A549 (cell line): ENCODE data around the gene DHX38. TPM values are rescaled to one million over a fixed set of nuclear protein-coding genes. Genes with fewer than 3 reads are reported as not detected.

ENCODE experiments used
- ATAC-seq, 2 experiments: fragments of 200-7000 bp in 1 of 2; fragments of >200 bp in 1 of 2; cut with Nextera tagmentation in 1 of 2; cut with Tn5 transposase in 1 of 2; 3 replicates each; pipeline versions ENCODE4 v1.8.0 to v1.9.1; 2018 to 2020; ENCODE audit warnings: mild to moderate bottlenecking in 1 of 2, moderate library complexity in 1 of 2
- CTCF ChIA-PET: fragments of 300-600 bp; sonication (Branson Sonifier 250); formaldehyde crosslinking; extraction: SDS; loops from one replicate; lab custom pipeline; 2021; ENCODE audit warnings: antibody characterized with exemption, inconsistent platforms; lab: Yijun Ruan, JAX
- POLR2A ChIA-PET: fragments of 350-600 bp; formaldehyde crosslinking; extraction: SDS; loops from one replicate; lab custom pipeline; 2021; ENCODE audit warnings: antibody characterized with exemption, inconsistent platforms; lab: Yijun Ruan, JAX
- DNase-seq, 2 experiments: peaks; one replicate each; pipeline versions ENCODE4 v3.0.0 to v3.0.0-alpha.2; 2011 to 2016; ENCODE audit warnings: low read depth in 1 of 2, low spot score in 1 of 2
- FAIRE-seq: peaks from 2 replicates; lab custom pipeline; 2011; peaks lifted over from hg19 to GRCh38; lab: Jason Lieb, UNC
- H3K27ac ChIP-seq, 2 experiments: fragments of >200 bp; sonication (Bioruptor Twin); formaldehyde crosslinking; 3 replicates each; pipeline ENCODE4 v1.5.1; 2016 to 2017
- H3K4me1 ChIP-seq: fragments of >200 bp; sonication (Bioruptor Twin); formaldehyde crosslinking; 3 replicates; pipeline ENCODE4 v1.6.1; 2016
- H3K4me2 ChIP-seq: fragments of >200 bp; sonication (Bioruptor Twin); formaldehyde crosslinking; 3 replicates; pipeline ENCODE4 v1.6.1; 2016
- H3K4me3 ChIP-seq: fragments of >200 bp; sonication (Bioruptor Twin); formaldehyde crosslinking; 3 replicates; pipeline ENCODE4 v1.5.1; 2016
- H3K9me3 ChIP-seq: fragments of >200 bp; sonication (Bioruptor Twin); formaldehyde crosslinking; 3 replicates; pipeline ENCODE4 v1.6.1; 2016
- CBX8 ChIP-seq: fragments of 200-600 bp; sonication (generic); IDR thresholded peaks from 2 replicates; pipeline ENCODE4 v1.6.1; 2016
- CEBPB ChIP-seq, 2 experiments: fragments of >200 bp in 1 of 2; sonication (Bioruptor Twin) in 1 of 2; formaldehyde crosslinking in 1 of 2; IDR thresholded peaks; 2 replicates each; pipeline ENCODE4 v1.6.1; 2012 to 2016
- CHD2 ChIP-seq: fragments of 150-350 bp; IDR thresholded peaks from 2 replicates; pipeline ENCODE4 v1.6.1; 2014; ENCODE audit warnings: low read length; ENCODE audit not compliant: partially characterized antibody
- CTCF ChIP-seq: fragments of >200 bp; sonication (Bioruptor Twin); formaldehyde crosslinking; IDR thresholded peaks from 3 replicates; pipeline ENCODE4 v1.5.1; 2016
- EHMT2 ChIP-seq: fragments of 200-600 bp; sonication (generic); IDR thresholded peaks from 2 replicates; pipeline ENCODE4 v1.6.1; 2016; ENCODE audit warnings: antibody characterized with exemption, low read depth, mild to moderate bottlenecking, moderate library complexity
- FOSB ChIP-seq: fragments of 250-450 bp; sonication (Bioruptor Pico); IDR thresholded peaks from 2 replicates; pipeline ENCODE4 v1.5.0; 2020; ENCODE audit warnings: mild to moderate bottlenecking, moderate library complexity
- GATA3 ChIP-seq: IDR thresholded peaks from 2 replicates; pipeline ENCODE4 v1.6.1; 2012; ENCODE audit warnings: borderline replicate concordance
- HES2 ChIP-seq: fragments of >200 bp; sonication (Bioruptor Twin); formaldehyde crosslinking; IDR thresholded peaks from 2 replicates; pipeline ENCODE4 v1.6.1; 2016
- HOXB13 ChIP-seq: fragments of 250-450 bp; sonication (Bioruptor Pico); IDR thresholded peaks from 2 replicates; pipeline ENCODE4 v1.5.0; 2020; ENCODE audit warnings: low read depth, mild to moderate bottlenecking, moderate library complexity
- JUN ChIP-seq, 2 experiments: fragments of >200 bp; sonication (Bioruptor Twin); formaldehyde crosslinking; IDR thresholded peaks; 2 replicates in 1 of 2; 3 replicates in 1 of 2; pipeline ENCODE4 v1.6.1; 2016 to 2017
- JUNB ChIP-seq: fragments of >200 bp; sonication (Bioruptor Twin); formaldehyde crosslinking; IDR thresholded peaks from 2 replicates; pipeline ENCODE4 v1.6.1; 2016
- MAZ ChIP-seq: fragments of 150-350 bp; IDR thresholded peaks from 2 replicates; pipeline ENCODE4 v1.6.1; 2014; ENCODE audit warnings: antibody characterized with exemption, low read depth, low read length, borderline replicate concordance
- MYC ChIP-seq: IDR thresholded peaks from 2 replicates; pipeline ENCODE4 v1.6.1; 2012; ENCODE audit warnings: mild to moderate bottlenecking, inconsistent platforms, low read length, improper control_type of control experiment, borderline replicate concordance
- RAD21 ChIP-seq, 2 experiments: fragments of >200 bp in 1 of 2; sonication (Bioruptor Twin) in 1 of 2; formaldehyde crosslinking in 1 of 2; IDR thresholded peaks in 1 of 2; conservative IDR thresholded peaks in 1 of 2; 2 replicates in 1 of 2; 3 replicates in 1 of 2; pipeline ENCODE4 v1.6.1; 2012 to 2018; ENCODE audit warnings: inconsistent platforms in 1 of 2
- RFX5 ChIP-seq: fragments of 450-650 bp; IDR thresholded peaks from 2 replicates; pipeline ENCODE4 v1.7.1; 2014; ENCODE audit warnings: antibody characterized with exemption, mild to moderate bottlenecking, moderate library complexity
- ZSCAN20 ChIP-seq: fragments of 250-450 bp; sonication (Bioruptor Pico); IDR thresholded peaks from 2 replicates; pipeline ENCODE4 v1.8.0; 2022; ENCODE audit warnings: mild to moderate bottlenecking, moderate library complexity
- WGBS: methylation state at CpG from one replicate; pipeline ENCODE4 v1.1.6; 2017; ENCODE audit errors: missing lambda C conversion rate; 5-methylcytosine and 5-hydroxymethylcytosine counted together
- polyA plus RNA-seq, 4 experiments: library from polyadenylated mRNA; depleted of rRNA in 3 of 4; stranded (reverse); fragments of >200 nt; fragmentation: RNase III in 1 of 4; extraction: RNeasy Plus Mini Kit Qiagen cat#74134 plus additional on column Dnase treatment in 1 of 4; gene quantifications; 2 replicates in 3 of 4; 3 replicates in 1 of 4; pipeline ENCODE4 v1.2.3, GENCODE V29; 2011 to 2017
- TF ChIP-seq, protein P1 (sequence below): IDR thresholded peaks from 2 replicates; pipeline ENCODE4 v1.6.1; 2012; ENCODE audit warnings: low read depth, borderline replicate concordance
- TF ChIP-seq, protein P2 (sequence below): fragments of 450-650 bp; IDR thresholded peaks from 2 replicates; pipeline ENCODE4 v1.6.1; 2014; ENCODE audit warnings: antibody characterized with exemption
- TF ChIP-seq, protein P3 (sequence below): fragments of >200 bp; sonication (Bioruptor Twin); formaldehyde crosslinking; IDR thresholded peaks from 3 replicates; pipeline ENCODE4 v1.6.1; 2016
- TF ChIP-seq, protein P4 (sequence below): IDR thresholded peaks from 2 replicates; pipeline ENCODE4 v1.6.1; 2012

DHX38 gene
- polyA plus RNA-seq, 2 of the 4 experiments (the other 2 are of a cell fraction) = 41.9 to 80.6 TPM

- TF ChIP-seq JUN (IDR thresholded peaks at IDR 0.05) = no peak
- TF ChIP-seq CHD2 = no peak
- no peak for TF ChIP-seq EHMT2
- no peak for TF ChIP-seq HOXB13
- no peak for TF ChIP-seq RFX5
- TF ChIP-seq, protein P1, sequence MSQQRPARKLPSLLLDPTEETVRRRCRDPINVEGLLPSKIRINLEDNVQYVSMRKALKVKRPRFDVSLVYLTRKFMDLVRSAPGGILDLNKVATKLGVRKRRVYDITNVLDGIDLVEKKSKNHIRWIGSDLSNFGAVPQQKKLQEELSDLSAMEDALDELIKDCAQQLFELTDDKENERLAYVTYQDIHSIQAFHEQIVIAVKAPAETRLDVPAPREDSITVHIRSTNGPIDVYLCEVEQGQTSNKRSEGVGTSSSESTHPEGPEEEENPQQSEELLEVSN = no peak
- TF ChIP-seq CBX8 = no peak
- TF ChIP-seq, all 56 proteins: peak for 0
Observed at GRCh38 chr16:72149676-72150464, 56.2 kb downstream of the DHX38 start (continued).

GRCh38 chr16:72159386-72159785 lies 65.7 kb downstream of the DHX38 start:
- DNase-seq (no peak), ATAC-seq (no peak), FAIRE-seq (no peak)
- Histone ChIP-seq H3K27ac (no peak overlapping the region), H3K4me2 (no peak overlapping the region), H3K4me3 (no peak overlapping the region), H3K4me1 (no peaks in the 10 kb centered on the region), H3K9me3 (no peaks in the 10 kb centered on the region)
- TF ChIP-seq JUN (IDR thresholded peaks at IDR 0.05) (no peak), GATA3 (no peak), CEBPB (IDR thresholded peaks at IDR 0.05) (no peak), FOSB (CRISPR knock-in tag) (no peak), CTCF (no peak), MAZ (no peak), JUNB (no peak), HOXB13 (no peak), HES2 (no peak), EHMT2 (no peak), RAD21 (conservative IDR thresholded peaks at IDR 0.05 in 1 of 2, IDR thresholded peaks at IDR 0.05 in 1 of 2) (no peak), MYC (no peak), ZSCAN20 (CRISPR knock-in tag) (no peak)
- TF ChIP-seq, protein P2, sequence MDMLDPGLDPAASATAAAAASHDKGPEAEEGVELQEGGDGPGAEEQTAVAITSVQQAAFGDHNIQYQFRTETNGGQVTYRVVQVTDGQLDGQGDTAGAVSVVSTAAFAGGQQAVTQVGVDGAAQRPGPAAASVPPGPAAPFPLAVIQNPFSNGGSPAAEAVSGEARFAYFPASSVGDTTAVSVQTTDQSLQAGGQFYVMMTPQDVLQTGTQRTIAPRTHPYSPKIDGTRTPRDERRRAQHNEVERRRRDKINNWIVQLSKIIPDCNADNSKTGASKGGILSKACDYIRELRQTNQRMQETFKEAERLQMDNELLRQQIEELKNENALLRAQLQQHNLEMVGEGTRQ = no peak
- TF ChIP-seq, protein P3, sequence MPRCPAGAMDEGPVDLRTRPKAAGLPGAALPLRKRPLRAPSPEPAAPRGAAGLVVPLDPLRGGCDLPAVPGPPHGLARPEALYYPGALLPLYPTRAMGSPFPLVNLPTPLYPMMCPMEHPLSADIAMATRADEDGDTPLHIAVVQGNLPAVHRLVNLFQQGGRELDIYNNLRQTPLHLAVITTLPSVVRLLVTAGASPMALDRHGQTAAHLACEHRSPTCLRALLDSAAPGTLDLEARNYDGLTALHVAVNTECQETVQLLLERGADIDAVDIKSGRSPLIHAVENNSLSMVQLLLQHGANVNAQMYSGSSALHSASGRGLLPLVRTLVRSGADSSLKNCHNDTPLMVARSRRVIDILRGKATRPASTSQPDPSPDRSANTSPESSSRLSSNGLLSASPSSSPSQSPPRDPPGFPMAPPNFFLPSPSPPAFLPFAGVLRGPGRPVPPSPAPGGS = no peak
- TF ChIP-seq, protein P4, sequence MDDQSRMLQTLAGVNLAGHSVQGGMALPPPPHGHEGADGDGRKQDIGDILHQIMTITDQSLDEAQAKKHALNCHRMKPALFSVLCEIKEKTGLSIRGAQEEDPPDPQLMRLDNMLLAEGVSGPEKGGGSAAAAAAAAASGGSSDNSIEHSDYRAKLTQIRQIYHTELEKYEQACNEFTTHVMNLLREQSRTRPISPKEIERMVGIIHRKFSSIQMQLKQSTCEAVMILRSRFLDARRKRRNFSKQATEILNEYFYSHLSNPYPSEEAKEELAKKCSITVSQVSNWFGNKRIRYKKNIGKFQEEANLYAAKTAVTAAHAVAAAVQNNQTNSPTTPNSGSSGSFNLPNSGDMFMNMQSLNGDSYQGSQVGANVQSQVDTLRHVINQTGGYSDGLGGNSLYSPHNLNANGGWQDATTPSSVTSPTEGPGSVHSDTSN = no peak
- ChIA-PET POLR2A (no interaction called here), CTCF (no interaction called here)
- WGBS = 3% methylated on average over 2 of the region's 2 CpGs
